Panc1 (cell line): ENCODE measurements around the gene GFI1B.

Source experiments
- CTCF ChIP-seq: fragments of 450-650 bp; IDR thresholded peaks from 2 replicates; pipeline ENCODE4 v1.5.1; 2017; ENCODE audit warnings: mild to moderate bottlenecking
- SIN3A ChIP-seq: IDR thresholded peaks from 2 replicates; pipeline ENCODE4 v1.6.1; 2012; ENCODE audit warnings: low read depth, mild to moderate bottlenecking, low read length, moderate library complexity, borderline replicate concordance; ENCODE audit not compliant: insufficient read depth
- TF ChIP-seq, protein P1 (sequence below), 2 experiments: IDR thresholded peaks; 2 replicates each; pipeline ENCODE4 v1.6.1; 2011 to 2012; ENCODE audit warnings: low read depth in 2 of 2, control low read depth in 1 of 2, low read length in 1 of 2, mild to moderate bottlenecking in 1 of 2, moderate library complexity in 1 of 2; ENCODE audit not compliant: insufficient read depth in 1 of 2

DNA sequence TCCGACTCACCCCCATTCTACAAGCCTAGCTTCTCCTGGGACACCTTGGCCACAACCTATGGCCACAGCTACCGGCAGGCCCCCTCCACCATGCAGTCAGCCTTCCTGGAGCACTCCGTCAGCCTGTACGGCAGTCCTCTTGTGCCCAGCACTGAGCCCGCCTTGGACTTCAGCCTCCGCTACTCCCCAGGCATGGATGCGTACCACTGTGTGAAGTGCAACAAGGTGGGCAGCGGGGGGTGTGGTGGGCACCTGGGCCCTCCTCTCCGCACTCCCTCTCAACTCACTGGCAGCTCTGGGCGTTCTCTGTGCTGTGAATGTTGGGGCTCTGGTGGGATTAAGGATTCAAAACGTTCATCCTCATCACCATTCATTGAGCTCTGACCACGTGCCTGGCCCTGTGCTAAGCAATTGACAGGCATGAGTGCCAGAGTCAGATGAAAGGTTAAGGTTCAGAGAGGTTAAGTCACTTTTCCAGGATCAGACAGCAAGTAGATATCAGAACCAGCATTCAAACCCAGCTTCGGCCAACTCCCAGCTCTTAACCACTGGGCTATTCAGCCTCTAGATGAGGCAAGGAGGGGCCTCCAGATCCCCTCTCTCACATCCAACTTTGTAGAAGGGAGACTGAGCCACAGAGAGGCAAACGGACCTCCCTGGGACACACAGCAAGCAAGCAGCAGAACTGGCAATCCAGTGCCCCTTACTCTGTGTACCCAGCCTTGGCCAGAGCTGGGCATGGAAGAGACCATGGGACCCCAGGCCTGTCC, 9.9 kb downstream of the GFI1B start:
- TF ChIP-seq CTCF (no peak), SIN3A (no peak)
- TF ChIP-seq, protein P1, sequence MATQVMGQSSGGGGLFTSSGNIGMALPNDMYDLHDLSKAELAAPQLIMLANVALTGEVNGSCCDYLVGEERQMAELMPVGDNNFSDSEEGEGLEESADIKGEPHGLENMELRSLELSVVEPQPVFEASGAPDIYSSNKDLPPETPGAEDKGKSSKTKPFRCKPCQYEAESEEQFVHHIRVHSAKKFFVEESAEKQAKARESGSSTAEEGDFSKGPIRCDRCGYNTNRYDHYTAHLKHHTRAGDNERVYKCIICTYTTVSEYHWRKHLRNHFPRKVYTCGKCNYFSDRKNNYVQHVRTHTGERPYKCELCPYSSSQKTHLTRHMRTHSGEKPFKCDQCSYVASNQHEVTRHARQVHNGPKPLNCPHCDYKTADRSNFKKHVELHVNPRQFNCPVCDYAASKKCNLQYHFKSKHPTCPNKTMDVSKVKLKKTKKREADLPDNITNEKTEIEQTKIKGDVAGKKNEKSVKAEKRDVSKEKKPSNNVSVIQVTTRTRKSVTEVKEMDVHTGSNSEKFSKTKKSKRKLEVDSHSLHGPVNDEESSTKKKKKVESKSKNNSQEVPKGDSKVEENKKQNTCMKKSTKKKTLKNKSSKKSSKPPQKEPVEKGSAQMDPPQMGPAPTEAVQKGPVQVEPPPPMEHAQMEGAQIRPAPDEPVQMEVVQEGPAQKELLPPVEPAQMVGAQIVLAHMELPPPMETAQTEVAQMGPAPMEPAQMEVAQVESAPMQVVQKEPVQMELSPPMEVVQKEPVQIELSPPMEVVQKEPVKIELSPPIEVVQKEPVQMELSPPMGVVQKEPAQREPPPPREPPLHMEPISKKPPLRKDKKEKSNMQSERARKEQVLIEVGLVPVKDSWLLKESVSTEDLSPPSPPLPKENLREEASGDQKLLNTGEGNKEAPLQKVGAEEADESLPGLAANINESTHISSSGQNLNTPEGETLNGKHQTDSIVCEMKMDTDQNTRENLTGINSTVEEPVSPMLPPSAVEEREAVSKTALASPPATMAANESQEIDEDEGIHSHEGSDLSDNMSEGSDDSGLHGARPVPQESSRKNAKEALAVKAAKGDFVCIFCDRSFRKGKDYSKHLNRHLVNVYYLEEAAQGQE (IDR thresholded peaks at IDR 0.05; ENCODE audit: insufficient read depth in 1 of 2, low read depth in 2 of 2, low read length in 1 of 2): no peak
